GM23338 (cell line): ENCODE data around the gene APC.

ENCODE experiments used
- EZH2 ChIP-seq: fragments of 200-600 bp; sonication (generic); IDR thresholded peaks from one replicate; pipeline ENCODE4 v1.8.0; 2017; ENCODE audit warnings: antibody characterized with exemption, mild to moderate bottlenecking, low read depth; ENCODE audit not compliant: unreplicated experiment
- JUNB ChIP-seq: IDR thresholded peaks from one replicate; pipeline ENCODE4 v1.6.1; 2016; ENCODE audit warnings: antibody characterized with exemption; ENCODE audit not compliant: unreplicated experiment
- POLR2AphosphoS5 ChIP-seq: IDR thresholded peaks from 2 replicates; pipeline ENCODE4 v1.6.1; 2016; ENCODE audit warnings: antibody characterized with exemption, low read depth
- REST ChIP-seq: IDR thresholded peaks from one replicate; pipeline ENCODE4 v1.6.1; 2018; ENCODE audit warnings: antibody characterized with exemption; ENCODE audit not compliant: unreplicated experiment
- ZNF331 ChIP-seq: fragments of 250-450 bp; sonication (Bioruptor Pico); IDR thresholded peaks from 2 replicates; pipeline ENCODE4 v1.5.0; 2020; ENCODE audit warnings: low read depth, mild to moderate bottlenecking, moderate library complexity
- TF ChIP-seq, protein P1 (sequence below), 2 experiments: fragments of 200-600 bp in 1 of 2; sonication (generic) in 1 of 2; conservative IDR thresholded peaks; 2 replicates each; pipeline versions ENCODE4 v1.5.1 to v1.6.1; 2016 to 2017; ENCODE audit warnings: antibody characterized with exemption in 2 of 2, low read depth in 2 of 2, mild to moderate bottlenecking in 2 of 2, moderate library complexity in 1 of 2

GRCh38 chr5:112787261-112787660, 49.6 kb downstream of the APC start:
- no peak for TF ChIP-seq JUNB
- TF ChIP-seq, protein P1, sequence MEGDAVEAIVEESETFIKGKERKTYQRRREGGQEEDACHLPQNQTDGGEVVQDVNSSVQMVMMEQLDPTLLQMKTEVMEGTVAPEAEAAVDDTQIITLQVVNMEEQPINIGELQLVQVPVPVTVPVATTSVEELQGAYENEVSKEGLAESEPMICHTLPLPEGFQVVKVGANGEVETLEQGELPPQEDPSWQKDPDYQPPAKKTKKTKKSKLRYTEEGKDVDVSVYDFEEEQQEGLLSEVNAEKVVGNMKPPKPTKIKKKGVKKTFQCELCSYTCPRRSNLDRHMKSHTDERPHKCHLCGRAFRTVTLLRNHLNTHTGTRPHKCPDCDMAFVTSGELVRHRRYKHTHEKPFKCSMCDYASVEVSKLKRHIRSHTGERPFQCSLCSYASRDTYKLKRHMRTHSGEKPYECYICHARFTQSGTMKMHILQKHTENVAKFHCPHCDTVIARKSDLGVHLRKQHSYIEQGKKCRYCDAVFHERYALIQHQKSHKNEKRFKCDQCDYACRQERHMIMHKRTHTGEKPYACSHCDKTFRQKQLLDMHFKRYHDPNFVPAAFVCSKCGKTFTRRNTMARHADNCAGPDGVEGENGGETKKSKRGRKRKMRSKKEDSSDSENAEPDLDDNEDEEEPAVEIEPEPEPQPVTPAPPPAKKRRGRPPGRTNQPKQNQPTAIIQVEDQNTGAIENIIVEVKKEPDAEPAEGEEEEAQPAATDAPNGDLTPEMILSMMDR (conservative IDR thresholded peaks at IDR 0.05; ENCODE audit: low read depth in 2 of 2), result no peak
- no peak for TF ChIP-seq POLR2AphosphoS5
- no peak for TF ChIP-seq REST
- no peak for TF ChIP-seq EZH2
- no peak for TF ChIP-seq ZNF331 (CRISPR knock-in tag)
